GM12801 (cell line): ENCODE measurements around the gene SULT1B1.

Source experiments
- TF ChIP-seq, protein P1 (sequence below): IDR thresholded peaks from one replicate; pipeline ENCODE4 v1.5.1; 2011; ENCODE audit warnings: control low read depth; ENCODE audit not compliant: insufficient read length; ENCODE audit errors: extremely low read depth

SULT1B1 gene

DNA sequence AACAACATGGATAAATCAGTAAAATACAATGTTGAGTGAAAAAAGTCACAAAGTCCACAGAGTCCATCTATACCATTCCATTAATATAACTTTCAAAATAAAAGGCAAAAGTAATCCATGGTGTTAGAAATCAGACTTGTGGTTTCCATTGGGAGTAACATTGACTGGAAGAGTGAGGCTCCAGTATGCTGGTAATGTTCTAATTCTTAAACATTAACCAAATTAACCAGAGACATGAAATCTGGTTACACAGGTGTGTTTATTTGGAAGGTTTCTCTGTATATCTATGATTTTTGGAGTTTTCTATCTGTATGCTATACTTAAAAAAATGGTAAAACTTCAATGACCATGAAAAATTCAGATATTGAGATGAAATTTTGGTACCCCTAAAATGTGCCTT lies 42.6 kb downstream of the SULT1B1 start:
- TF ChIP-seq, protein P1, sequence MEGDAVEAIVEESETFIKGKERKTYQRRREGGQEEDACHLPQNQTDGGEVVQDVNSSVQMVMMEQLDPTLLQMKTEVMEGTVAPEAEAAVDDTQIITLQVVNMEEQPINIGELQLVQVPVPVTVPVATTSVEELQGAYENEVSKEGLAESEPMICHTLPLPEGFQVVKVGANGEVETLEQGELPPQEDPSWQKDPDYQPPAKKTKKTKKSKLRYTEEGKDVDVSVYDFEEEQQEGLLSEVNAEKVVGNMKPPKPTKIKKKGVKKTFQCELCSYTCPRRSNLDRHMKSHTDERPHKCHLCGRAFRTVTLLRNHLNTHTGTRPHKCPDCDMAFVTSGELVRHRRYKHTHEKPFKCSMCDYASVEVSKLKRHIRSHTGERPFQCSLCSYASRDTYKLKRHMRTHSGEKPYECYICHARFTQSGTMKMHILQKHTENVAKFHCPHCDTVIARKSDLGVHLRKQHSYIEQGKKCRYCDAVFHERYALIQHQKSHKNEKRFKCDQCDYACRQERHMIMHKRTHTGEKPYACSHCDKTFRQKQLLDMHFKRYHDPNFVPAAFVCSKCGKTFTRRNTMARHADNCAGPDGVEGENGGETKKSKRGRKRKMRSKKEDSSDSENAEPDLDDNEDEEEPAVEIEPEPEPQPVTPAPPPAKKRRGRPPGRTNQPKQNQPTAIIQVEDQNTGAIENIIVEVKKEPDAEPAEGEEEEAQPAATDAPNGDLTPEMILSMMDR: no peak

DNA sequence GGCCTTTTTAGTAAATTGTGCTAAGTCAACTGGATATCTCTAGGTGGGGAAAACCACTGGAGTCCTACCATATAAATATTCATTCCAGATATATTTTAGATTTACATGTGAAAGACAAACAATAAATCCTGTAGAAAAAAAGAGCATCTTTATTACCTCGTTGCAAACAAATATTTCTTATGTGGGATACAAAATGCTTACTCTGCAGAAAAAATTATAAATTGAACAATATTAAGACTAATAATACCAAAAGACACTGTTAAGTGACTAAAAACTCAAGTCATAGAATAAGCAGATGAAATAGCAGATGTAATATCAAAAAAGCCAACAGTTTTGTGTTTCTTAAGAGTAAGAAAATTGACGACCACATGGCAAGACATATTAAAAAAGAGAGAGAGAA lies 43.8 kb downstream of the SULT1B1 start:
- TF ChIP-seq, protein P1: no peak

DNA sequence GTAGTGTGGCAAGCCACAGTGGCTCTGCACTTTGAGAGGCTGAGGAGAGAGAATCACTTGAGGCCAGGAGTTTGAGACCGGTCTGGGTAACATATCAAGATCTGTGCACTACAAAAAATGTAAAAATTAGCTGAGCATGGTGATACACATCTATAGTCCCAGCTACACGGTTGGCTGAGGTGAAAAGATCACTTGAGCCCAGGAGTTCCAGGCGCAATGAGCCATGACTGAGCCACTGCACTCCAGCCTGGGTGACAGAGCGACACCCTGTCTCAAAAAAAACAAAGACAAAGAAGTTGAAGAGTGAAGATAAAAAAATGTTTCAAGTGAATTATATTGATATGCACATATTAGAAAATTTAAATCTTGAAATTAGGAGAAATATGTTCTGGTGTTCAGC lies 46.3 kb downstream of the SULT1B1 start:
- TF ChIP-seq, protein P1: no peak

DNA sequence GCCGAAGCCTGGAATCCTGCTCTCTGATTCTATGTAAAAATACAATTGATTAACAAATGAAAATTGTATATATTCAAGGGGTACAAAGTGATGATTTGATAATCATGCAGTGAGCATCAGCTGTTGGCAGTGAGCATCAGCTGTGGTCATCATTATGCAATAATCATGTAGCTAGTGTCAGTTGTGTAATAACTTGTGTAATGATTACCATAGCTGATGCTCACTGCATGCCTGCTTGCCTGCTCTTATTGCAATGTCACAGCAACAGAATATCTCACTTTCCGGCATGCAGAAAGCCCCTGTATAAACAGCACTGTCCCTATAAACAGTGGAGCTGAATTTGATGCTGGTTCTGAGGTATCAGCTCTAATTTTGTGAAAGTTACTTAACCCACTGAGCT lies 46.8 kb downstream of the SULT1B1 start:
- TF ChIP-seq, protein P1: no peak

DNA sequence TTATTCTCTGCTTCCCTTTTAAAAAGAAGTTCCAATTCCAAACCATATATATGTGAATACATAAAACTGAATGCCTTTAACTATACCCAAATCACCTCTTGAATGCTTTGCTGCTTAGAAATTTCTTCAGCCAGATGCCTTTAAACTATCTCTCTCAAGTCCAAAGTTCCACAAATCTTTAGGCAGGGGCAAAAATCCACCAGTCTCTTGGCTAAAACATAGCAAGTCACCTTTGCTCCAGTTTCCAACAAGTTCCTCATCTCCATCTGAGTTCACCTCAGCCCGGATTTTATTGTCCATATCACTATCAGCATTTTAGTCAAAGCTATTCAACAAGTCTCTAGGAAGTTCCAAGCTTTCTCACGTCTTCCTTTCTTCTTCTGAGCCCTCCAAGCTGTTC lies 49.8 kb downstream of the SULT1B1 start:
- TF ChIP-seq, protein P1: no peak

DNA sequence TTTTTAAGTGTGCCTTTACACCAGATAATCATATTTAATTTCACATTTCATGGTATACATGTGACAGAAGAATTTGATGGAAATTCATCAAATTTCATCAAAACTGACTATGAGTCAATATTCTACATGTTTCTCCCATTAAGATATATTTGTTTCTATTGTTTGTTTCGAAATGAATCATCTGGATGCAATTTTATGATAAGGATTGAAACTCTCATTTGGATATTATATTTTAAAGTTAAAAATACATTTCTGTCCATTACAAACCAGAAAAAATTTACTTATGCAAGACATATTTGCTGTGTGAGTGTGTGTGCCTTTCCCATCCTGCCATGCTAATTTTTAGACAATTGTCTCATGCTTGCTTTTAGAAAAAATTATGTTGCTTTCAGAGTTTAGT lies 52.2 kb downstream of the SULT1B1 start:
- TF ChIP-seq, protein P1: no peak

DNA sequence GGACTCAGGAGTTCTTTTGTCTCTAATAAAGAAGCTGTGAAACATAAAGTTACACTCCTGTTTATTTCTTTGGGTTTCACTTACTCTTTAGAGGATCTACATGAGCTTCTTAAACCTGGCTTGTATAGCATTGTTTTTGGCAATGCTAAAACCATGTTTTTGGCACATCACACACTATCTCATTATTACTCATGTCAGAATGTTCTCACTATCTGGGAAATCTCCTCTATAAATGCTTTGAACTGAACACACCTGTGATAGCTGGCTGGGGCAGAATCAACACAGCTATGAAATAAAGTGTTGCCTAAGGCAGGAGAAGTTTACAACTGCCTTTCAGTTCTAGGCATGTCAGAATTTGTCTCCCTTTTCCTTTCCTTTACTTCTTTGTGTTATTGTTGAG lies 52.6 kb downstream of the SULT1B1 start:
- TF ChIP-seq, protein P1: no peak

DNA sequence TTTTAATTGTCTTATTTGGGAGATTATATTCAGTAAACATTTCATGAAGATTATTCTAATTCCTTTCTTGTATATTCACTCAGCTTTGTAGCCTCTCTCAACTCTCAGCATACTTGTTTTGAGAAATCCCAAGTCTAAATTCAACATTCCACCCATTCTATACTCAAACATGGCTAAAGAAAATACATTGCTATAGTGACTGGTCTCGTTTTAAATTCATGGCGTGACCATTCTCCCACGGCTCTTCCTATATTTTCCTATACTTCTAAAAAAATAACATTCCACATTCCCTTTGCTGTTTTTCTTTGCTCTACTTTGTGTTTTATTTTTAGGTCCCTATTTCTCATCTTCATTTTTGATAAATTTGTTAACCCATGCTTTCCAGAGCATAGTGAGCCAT lies 58.2 kb downstream of the SULT1B1 start:
- TF ChIP-seq, protein P1: no peak
